Duodenal mucosa (tissue), 2 donors: ENCODE data around the gene KERA.

Experiments used
- H3K27ac ChIP-seq: one replicate; pipeline ENCODE4 v1.7.0; 2013; ENCODE audit warnings: low read depth, low read length
- H3K27me3 ChIP-seq, 2 donors: one replicate each; pipeline ENCODE4 v1.7.0; 2013; ENCODE audit warnings: low read length in 2 of 2, control low read depth in 1 of 2; ENCODE audit not compliant: insufficient read depth in 2 of 2, control insufficient read depth in 1 of 2
- H3K36me3 ChIP-seq, 2 donors: one replicate each; pipeline ENCODE4 v1.7.0; 2013; ENCODE audit warnings: low read length in 2 of 2, control low read depth in 1 of 2; ENCODE audit not compliant: insufficient read depth in 2 of 2, control insufficient read depth in 1 of 2
- H3K4me1 ChIP-seq, 2 donors: one replicate each; pipeline ENCODE4 v1.7.0; 2013; ENCODE audit warnings: low read length in 2 of 2, control low read depth in 1 of 2; ENCODE audit not compliant: insufficient read depth in 2 of 2, control insufficient read depth in 1 of 2
- H3K4me3 ChIP-seq, 2 donors: one replicate each; pipeline ENCODE4 v1.7.0; 2013; ENCODE audit warnings: low read length in 2 of 2, low read depth in 1 of 2
- H3K9ac ChIP-seq, 2 donors: one replicate each; pipeline ENCODE4 v1.7.0; 2013; ENCODE audit warnings: low read length in 2 of 2, low read depth in 1 of 2
- H3K9me3 ChIP-seq, 2 donors: one replicate each; pipeline ENCODE4 v1.7.0; 2013; ENCODE audit warnings: low read length in 2 of 2, control low read depth in 1 of 2; ENCODE audit not compliant: control insufficient read depth in 1 of 2

Gene KERA

DNA sequence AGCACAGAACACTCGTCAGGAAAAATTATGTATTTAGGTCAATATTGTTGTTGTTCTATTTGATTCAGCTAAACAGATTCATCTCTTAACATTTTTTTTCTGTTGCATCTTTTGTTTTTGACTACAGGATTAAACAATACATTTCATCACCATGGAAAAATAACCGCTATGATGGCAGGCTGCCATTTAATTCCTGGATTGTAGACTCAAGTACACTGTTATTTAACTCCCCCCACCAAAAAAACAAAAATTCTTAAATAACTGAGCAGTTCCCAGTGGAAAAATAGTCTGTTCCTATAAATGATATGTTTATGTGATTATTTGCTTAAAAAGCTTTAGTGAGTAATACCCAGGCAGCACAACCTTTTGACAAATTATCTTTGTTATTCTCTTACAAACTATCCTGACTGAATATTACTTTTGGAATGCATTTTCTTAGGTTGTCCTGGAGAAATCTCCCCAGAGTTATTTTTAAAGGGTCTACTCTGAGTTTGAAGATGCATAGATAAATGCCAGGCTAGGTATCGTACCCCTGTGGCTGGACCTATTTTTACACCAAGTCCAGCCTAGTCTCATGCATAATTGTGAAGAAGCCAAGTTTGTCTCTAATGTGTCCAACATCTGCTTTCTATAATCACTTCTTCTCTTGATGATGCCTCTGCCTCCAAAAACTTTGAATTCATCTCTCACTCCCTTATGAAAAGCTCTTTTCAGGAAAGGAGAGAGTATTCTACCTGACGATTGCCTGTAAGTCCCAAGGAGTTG is 3.7 kb downstream of the KERA start:
- Histone ChIP-seq H3K27me3 (no peaks in the 10 kb centered on the region), H3K27ac (no peak overlapping the region), H3K4me1 (no peaks in the 10 kb centered on the region), H3K9me3 (no peaks in the 10 kb centered on the region), H3K36me3 (no peaks in the 10 kb centered on the region), H3K9ac (no peak overlapping the region), H3K4me3 (no peak overlapping the region)

DNA sequence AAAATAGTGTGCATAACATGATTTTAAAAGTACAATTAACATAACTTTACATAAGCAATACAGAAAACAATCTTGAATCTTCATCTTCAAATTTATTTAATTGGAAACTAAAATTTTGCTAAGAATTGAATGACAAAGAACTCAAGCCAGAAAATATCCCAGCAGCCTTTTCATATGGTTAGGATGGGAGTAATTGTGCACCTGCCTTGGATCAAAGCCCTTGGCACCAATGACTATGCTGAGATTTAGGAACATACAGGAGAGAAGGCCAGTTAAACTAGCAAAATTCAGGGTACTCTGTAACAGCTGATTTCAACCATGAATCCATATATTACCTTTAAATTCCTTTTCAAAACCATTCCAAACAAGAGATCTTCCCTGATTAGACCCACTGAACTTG is 5.8 kb downstream of the KERA start:
- Histone ChIP-seq H3K4me3 (no peak overlapping the region), H3K27ac (no peak overlapping the region), H3K4me1 (no peaks in the 10 kb centered on the region), H3K9me3 (no peaks in the 10 kb centered on the region), H3K27me3 (no peaks in the 10 kb centered on the region), H3K36me3 (no peaks in the 10 kb centered on the region), H3K9ac (no peak overlapping the region)

DNA sequence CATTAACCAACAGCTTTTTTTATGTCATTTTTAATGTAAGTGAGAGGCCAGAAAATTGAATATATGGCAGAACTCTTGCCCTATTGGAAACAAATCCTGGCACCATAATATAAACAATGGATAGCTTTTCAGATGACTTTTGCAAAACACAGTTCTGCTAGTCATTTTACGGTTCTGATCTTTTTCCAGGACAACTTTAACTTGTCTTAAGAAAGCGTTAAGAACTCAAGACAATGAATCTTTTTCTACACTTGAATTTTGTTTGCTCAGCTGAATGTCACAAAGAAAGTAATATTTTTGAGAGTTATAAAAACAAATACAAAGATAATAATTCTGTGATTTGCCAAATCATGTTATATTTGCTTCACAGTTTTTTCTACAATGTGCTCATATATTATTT is 13.2 kb downstream of the KERA start:
- Histone ChIP-seq H3K27ac (no peak overlapping the region), H3K36me3 (no peaks in the 10 kb centered on the region), H3K9ac (no peak overlapping the region), H3K27me3 (no peaks in the 10 kb centered on the region), H3K4me1 (no peaks in the 10 kb centered on the region), H3K4me3 (no peak overlapping the region), H3K9me3 (no peaks in the 10 kb centered on the region)

DNA sequence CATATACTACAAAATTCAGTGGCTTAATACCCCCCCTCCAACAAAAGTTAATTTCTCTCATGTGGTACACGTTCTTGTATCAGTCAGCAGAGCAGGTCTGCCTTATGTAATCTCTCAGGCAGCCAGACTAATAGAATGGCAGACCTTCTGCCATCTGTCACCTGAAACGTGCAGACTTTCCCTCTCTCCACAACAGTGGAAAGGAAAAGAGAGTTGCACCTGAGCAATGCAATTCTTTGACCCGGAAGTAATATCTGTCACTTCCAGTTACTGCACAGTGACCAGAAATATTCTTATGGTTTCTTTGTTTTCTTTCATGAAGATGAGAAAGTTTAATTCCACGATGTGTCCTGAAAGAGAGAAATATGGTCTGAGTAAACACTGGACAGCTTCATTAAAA is 14.4 kb downstream of the KERA start:
- no peak overlapping the region for H3K9ac ChIP-seq
- H3K4me1 ChIP-seq: no peaks in the 10 kb centered on the region

DNA sequence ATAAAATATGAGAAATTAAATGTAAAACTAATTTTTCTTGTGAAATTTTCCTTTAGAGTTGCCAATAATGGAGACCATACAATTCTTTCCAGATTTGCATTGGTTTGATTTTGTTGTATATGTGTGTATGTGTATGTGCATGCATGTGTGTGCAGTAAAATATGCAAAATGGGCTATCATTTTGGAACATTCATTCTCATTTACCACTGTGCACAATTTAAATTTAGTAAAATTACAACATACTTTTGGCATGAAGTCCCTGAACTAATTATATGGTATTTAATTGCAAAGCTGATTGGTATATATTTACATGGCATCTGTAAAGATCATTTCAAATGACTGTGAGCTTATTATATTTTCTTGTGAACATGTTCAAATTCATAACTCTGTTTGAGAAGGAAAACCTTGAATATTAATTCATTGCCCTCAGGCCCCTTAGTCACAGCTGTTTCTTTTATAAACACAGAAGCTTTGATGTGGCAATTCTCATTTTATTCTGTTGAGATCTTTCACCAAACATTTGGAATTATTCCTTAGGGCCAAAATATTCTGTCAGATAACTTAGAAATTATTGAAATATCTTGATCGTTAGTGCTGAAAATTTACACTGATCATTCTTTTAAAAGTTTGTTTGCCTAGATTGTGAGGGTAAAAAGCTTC is 17.6 kb downstream of the KERA start:
- no peaks in the 10 kb centered on the region for H3K27me3 ChIP-seq

More for the DNA sequence above, 14.4 kb downstream of the KERA start:
- Histone ChIP-seq H3K27ac (no peak overlapping the region), H3K36me3 (no peaks in the 10 kb centered on the region), H3K27me3 (no peaks in the 10 kb centered on the region), H3K9me3 (no peaks in the 10 kb centered on the region), H3K4me3 (no peak overlapping the region)

DNA sequence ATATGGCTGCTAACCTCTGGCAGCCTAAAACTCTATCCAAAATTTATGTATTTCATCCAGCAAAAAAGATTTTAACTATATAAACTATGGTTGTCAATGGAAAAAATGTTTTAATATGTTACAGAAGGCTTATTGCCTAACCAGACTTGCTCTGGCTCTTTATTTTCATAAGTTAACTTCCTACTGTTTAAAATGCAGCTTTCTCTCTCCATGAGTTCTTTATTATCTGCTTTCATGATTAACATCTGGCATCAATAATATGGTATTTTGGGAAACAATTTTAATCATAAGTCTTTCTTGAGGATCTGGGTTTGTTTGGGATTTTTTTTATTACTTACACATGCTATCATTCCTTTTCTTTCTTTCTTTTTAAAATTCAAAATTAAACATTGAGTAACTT is 20.5 kb downstream of the KERA start:
- no peak overlapping the region for H3K27ac ChIP-seq
- no peaks in the 10 kb centered on the region for H3K9me3 ChIP-seq
- H3K36me3 ChIP-seq: no peaks in the 10 kb centered on the region
- H3K9ac ChIP-seq: no peak overlapping the region
- H3K27me3 ChIP-seq: no peaks in the 10 kb centered on the region
- no peak overlapping the region for H3K4me3 ChIP-seq
- H3K4me1 ChIP-seq: no peaks in the 10 kb centered on the region

More for the DNA sequence above, 17.6 kb downstream of the KERA start:
- no peak overlapping the region for H3K9ac ChIP-seq
- no peak overlapping the region for H3K27ac ChIP-seq
- H3K9me3 ChIP-seq: no peaks in the 10 kb centered on the region
- no peaks in the 10 kb centered on the region for H3K36me3 ChIP-seq
- no peak overlapping the region for H3K4me3 ChIP-seq
- no peaks in the 10 kb centered on the region for H3K4me1 ChIP-seq

DNA sequence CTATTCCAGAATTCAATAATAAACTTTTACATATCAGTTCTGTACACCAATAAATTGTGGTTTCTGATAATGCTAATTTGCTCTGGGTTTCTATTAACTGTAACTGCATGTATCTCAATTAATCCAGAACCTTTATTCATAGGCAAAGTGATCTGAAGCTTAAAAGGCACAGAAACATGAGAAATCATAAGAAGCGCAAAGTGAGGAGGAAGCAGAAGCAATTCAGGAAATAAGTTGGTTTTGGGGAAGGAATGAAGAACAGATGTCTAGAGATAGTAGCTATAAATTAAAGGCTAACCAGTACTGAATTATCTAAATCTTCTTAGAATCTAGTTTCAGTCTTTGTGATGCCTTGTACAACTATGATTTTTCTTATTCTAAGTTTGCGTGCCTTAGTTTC is 24.6 kb downstream of the KERA start:
- no peaks in the 10 kb centered on the region for H3K4me1 ChIP-seq
- H3K4me3 ChIP-seq: no peak overlapping the region
- no peaks in the 10 kb centered on the region for H3K27me3 ChIP-seq
- no peak overlapping the region for H3K9ac ChIP-seq
- no peaks in the 10 kb centered on the region for H3K36me3 ChIP-seq
- no peak overlapping the region for H3K27ac ChIP-seq
- no peaks in the 10 kb centered on the region for H3K9me3 ChIP-seq

DNA sequence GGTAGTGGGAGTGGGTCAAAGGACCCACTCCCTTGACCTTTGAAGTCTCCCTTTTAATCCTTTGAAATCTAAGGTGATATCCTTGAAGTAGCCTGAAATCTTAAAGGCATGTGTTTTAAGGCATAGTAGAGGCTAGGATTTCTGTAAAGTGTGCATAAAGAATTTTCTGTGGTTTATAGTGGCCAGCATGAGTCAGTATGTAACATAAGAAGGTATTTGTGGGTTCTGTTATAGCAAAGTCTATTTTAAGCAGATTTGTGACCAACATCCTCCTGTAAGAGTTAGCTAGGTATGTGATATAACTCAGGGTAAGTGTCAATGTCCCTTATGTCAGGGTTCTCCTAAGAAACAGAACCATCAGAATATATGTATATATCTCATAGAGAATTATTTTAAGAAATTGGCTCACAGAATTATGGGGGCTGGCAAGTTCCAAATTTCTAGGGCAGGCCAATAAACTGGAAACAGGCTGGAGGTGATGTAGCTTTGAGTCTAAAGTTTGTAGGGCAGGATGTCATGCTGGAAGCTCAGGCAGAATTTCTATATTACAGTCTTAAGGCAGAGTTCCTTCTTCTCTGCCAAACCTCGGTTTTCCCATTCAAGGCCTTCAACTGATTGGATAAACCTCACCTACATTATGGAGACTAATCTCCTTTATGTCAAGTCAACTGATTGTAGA is 34.4 kb downstream of the KERA start:
- no peaks in the 10 kb centered on the region for H3K27me3 ChIP-seq
- no peak overlapping the region for H3K9ac ChIP-seq
- no peaks in the 10 kb centered on the region for H3K9me3 ChIP-seq
- H3K4me1 ChIP-seq: no peaks in the 10 kb centered on the region
- H3K27ac ChIP-seq: no peak overlapping the region
- H3K36me3 ChIP-seq: no peaks in the 10 kb centered on the region
- H3K4me3 ChIP-seq: no peak overlapping the region

DNA sequence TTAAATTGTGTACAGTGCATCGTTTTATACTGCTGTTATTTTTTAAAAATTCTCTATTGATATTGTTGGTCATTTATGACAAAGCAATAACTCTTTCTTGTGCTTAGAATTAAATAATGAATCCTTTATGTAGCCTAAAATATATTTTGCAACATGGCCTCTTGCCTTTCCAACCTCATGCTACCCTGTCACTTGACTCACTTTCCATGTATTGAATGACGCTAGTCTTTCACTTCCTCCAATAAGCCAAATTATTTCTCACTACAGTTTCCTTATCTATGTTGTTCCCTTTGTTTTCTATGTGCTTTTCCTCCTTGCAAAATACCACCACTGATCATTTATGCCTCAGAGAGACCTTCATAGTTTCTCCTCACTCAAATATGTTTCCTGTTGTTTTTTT is 36.7 kb downstream of the KERA start:
- Histone ChIP-seq H3K4me3 (no peak overlapping the region), H3K4me1 (no peaks in the 10 kb centered on the region), H3K27ac (no peak overlapping the region), H3K27me3 (no peaks in the 10 kb centered on the region), H3K9ac (no peak overlapping the region), H3K36me3 (no peaks in the 10 kb centered on the region), H3K9me3 (no peaks in the 10 kb centered on the region)

DNA sequence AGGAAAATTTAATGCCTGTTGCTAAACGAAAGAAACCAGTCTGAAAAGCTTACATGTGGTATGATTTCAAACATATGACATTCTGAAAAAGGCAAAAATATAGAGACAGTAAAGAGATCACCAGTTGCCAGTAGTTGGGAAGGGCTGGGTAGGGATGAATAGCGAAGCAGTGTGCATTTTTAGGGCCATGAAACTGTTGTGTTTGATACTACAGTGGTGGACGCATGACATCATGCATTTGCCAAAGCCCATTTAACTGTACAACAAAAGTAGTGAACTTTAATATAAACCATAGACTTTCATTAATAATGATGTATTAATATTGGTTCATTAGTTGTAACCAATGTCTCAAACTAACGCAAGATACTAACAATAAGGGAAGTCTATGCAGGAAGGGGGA is 38.4 kb downstream of the KERA start:
- Histone ChIP-seq H3K4me3 (no peak overlapping the region), H3K9me3 (no peaks in the 10 kb centered on the region), H3K36me3 (no peaks in the 10 kb centered on the region), H3K27me3 (no peaks in the 10 kb centered on the region), H3K27ac (no peak overlapping the region), H3K4me1 (no peaks in the 10 kb centered on the region), H3K9ac (no peak overlapping the region)
